Measurements from ENCODE around the gene KRT77. TPM values are rescaled to one million over a fixed set of nuclear protein-coding genes. Genes with fewer than 3 reads are reported as not detected.

KRT77 gene
- total RNA-seq, 1 donor from 2014 or later, result not detected

DNA sequence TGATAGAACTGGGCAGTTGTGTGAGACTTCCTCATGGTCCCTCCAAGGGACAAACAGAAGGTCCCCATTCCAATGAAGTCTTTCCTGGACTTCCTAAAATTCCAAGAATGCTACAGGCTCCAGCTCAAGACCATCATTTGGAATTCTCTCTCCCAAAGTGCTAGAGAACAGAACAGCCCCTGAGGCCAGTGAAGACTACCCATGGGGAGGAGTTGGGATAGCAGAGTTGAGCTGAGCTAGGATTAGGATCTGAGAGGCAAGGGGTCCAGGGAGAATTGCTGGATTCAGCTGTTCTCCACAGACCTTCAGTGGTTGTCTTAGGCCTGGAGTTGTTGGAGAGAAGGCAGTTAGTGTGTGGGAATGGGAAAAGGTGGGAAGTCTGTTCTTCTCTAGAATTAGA, 33.9 kb downstream of the KRT77 start:
- no peak overlapping the region for H3K4me3 ChIP-seq (ENCODE audit: low read depth, low read length)
- TF ChIP-seq, protein P1, sequence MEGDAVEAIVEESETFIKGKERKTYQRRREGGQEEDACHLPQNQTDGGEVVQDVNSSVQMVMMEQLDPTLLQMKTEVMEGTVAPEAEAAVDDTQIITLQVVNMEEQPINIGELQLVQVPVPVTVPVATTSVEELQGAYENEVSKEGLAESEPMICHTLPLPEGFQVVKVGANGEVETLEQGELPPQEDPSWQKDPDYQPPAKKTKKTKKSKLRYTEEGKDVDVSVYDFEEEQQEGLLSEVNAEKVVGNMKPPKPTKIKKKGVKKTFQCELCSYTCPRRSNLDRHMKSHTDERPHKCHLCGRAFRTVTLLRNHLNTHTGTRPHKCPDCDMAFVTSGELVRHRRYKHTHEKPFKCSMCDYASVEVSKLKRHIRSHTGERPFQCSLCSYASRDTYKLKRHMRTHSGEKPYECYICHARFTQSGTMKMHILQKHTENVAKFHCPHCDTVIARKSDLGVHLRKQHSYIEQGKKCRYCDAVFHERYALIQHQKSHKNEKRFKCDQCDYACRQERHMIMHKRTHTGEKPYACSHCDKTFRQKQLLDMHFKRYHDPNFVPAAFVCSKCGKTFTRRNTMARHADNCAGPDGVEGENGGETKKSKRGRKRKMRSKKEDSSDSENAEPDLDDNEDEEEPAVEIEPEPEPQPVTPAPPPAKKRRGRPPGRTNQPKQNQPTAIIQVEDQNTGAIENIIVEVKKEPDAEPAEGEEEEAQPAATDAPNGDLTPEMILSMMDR (conservative IDR thresholded peaks at IDR 0.05; ENCODE audit: low read depth, low read length), result no peak
- no peak for DNase-seq (ENCODE audit: low read depth)

DNA sequence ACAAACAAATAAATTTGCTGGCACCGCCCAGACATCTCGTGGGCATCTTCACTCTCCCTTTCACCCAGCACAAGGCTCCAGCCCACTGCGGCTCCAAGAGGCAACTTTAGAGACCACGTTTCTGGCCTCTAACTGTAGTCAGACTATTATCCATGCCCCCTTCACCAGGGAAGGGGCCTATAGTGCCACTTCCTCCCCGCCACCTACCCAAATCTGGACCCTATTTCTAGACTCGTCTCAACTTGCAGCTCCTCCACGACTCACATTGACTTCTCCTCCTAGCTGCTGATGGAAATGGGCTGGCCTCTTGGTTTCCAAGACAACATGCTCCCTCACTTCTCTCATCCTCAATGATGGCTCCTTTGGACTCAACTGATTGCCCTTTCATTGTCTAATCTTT, 35.4 kb downstream of the KRT77 start:
- DNase-seq (ENCODE audit: low read depth), result no peak
- TF ChIP-seq, protein P1 (conservative IDR thresholded peaks at IDR 0.05; ENCODE audit: low read depth, low read length), result no peak
- H3K4me3 ChIP-seq (ENCODE audit: low read depth, low read length), result no peak overlapping the region

- DNase-seq (ENCODE audit: low read depth), result no peak
- TF ChIP-seq, protein P1 (conservative IDR thresholded peaks at IDR 0.05; ENCODE audit: low read depth, low read length), result peak; percentile 52
- H3K4me3 ChIP-seq (ENCODE audit: low read depth, low read length), result no peak overlapping the region
Measured at GRCh38 chr12:52667509-52667908, 35.8 kb downstream of the KRT77 start.

GRCh38 chr12:52666471-52666870, 36.9 kb downstream of the KRT77 start:
- TF ChIP-seq, protein P1 (conservative IDR thresholded peaks at IDR 0.05; ENCODE audit: low read depth, low read length), result no peak
- H3K4me3 ChIP-seq (ENCODE audit: low read depth, low read length), result no peak overlapping the region
- DNase-seq (ENCODE audit: low read depth), result no peak

GRCh38 chr12:52663420-52663819, 39.9 kb downstream of the KRT77 start:
- TF ChIP-seq, protein P1 (conservative IDR thresholded peaks at IDR 0.05; ENCODE audit: low read depth, low read length), result no peak
- no peak overlapping the region for H3K4me3 ChIP-seq (ENCODE audit: low read depth, low read length)
- no peak for DNase-seq (ENCODE audit: low read depth)

GRCh38 chr12:52662918-52663229, 40.5 kb downstream of the KRT77 start:
- no peak overlapping the region for H3K4me3 ChIP-seq (ENCODE audit: low read depth, low read length)
- TF ChIP-seq, protein P1 (conservative IDR thresholded peaks at IDR 0.05; ENCODE audit: low read depth, low read length), result no peak
- DNase-seq (ENCODE audit: low read depth), result no peak

- H3K4me3 ChIP-seq (ENCODE audit: low read depth, low read length), result no peak overlapping the region
- TF ChIP-seq, protein P1 (conservative IDR thresholded peaks at IDR 0.05; ENCODE audit: low read depth, low read length), result no peak
- DNase-seq (ENCODE audit: low read depth), result no peak
Measured at GRCh38 chr12:52662093-52662917, 41.0 kb downstream of the KRT77 start.
